ENCODE measurements around the gene KCTD17.

KCTD17 gene

GRCh38 chr22:37020192-37020479 lies 31.4 kb upstream of the KCTD17 start:
- DNase-seq (ENCODE audit: low read depth in 2 of 2, low spot score in 1 of 2), result no peak

- no peak for DNase-seq (ENCODE audit: low read depth in 2 of 2, low spot score in 1 of 2)
These were observed 30.5 kb upstream of the KCTD17 start for GRCh38 chr22:37021041-37021440.

DNA sequence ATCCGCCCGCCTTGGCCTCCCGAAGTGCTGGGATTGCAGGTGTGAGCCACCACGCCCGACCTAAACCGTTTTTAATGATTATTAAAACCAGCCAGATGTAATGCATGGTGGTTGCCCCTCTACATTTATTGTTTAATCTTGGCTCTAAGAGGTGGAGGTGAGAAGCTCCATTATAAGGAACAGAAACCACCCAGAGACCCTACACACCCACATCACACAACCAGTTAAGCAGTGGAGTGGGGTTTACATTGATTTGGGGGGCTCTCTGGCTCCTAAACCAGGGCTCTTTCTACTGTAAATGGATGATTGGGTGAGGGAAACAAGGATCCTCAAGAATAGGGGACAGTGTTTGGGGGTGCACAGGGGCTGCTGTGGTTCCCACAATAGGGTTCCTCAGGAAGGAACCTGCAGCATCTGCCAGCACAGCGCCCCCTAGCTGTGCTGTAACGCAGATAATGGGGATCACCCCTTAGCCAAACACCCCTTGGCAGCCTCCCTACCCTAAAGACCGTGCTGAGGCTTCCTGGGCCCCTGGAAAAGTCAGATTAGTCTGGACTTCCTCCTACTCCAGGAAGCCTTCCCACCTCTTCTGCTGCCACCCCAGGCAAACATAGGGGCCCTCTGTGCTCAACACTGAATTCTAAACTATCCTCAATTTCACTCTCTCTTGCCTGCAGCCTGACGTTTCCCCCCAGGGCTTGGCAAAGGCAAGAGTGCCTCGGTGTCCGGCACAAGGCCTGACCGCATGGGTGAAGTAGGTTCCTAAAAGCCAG lies 29.6 kb upstream of the KCTD17 start:
- DNase-seq (ENCODE audit: low read depth in 2 of 2, low spot score in 1 of 2), result peak in 1 of 2 donors; percentile 36

GRCh38 chr22:37022483-37023337 lies 28.8 kb upstream of the KCTD17 start:
- DNase-seq (ENCODE audit: low read depth in 2 of 2, low spot score in 1 of 2), result no peak

DNA sequence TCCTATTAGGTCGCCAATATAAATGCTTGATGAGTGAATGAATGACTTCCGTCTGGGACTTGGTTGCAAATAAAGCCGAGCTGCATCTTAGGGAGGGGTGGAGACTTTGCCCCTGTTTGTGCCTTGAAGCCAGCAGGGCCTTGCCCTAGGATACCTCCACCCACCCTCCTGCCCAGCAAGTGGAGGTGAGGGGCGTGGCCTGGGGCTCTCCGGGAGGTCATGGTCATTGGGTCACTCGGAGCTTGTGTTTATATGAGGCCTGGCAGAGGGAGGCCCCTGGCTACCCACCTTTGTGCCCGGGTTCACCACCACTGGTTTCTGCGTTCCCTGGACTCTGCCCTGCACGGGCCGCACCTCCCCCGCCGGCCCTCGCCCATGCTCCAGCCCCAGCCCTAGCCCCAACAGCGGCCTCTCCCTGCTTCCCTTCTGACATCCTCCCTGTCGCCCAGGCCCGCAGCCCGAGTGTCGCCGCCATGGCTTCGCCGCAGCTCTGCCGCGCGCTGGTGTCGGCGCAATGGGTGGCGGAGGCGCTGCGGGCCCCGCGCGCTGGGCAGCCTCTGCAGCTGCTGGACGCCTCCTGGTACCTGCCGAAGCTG lies 27.7 kb upstream of the KCTD17 start:
- no peak for DNase-seq (ENCODE audit: low read depth in 2 of 2, low spot score in 1 of 2)

DNA sequence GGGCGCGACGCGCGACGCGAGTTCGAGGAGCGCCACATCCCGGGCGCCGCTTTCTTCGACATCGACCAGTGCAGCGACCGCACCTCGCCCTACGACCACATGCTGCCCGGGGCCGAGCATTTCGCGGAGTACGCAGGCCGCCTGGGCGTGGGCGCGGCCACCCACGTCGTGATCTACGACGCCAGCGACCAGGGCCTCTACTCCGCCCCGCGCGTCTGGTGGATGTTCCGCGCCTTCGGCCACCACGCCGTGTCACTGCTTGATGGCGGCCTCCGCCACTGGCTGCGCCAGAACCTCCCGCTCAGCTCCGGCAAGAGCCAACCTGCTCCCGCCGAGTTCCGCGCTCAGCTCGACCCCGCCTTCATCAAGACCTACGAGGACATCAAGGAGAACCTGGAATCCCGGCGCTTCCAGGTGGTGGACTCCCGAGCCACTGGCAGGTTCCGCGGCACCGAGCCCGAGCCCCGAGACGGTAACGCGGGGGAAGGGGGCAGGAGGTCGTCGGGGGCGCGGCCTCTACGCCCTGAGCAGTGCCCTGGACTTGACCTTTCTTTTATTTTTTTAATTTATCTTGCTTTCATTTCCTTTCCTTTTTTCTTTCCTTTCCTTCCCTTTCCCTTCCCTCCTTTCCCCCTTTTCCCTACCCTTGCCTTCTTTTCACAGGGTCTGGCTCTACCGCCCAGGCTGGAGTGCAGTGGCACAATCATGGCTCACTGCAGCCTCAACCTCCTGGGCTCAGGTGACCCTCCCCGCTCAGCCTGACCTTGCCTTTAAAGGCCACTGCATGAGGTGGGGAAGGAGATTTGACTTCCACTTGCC lies 27.0 kb upstream of the KCTD17 start:
- no peak for DNase-seq (ENCODE audit: low read depth in 2 of 2, low spot score in 1 of 2)

- DNase-seq (ENCODE audit: low read depth in 2 of 2, low spot score in 1 of 2), result no peak
These were observed 26.0 kb upstream of the KCTD17 start for GRCh38 chr22:37025500-37026070.

- DNase-seq (ENCODE audit: low read depth in 2 of 2, low spot score in 1 of 2), result no peak
These were observed 25.2 kb upstream of the KCTD17 start for GRCh38 chr22:37026325-37026724.

GRCh38 chr22:37027556-37027955 lies 24.0 kb upstream of the KCTD17 start:
- no peak for DNase-seq (ENCODE audit: low read depth in 2 of 2, low spot score in 1 of 2)

DNA sequence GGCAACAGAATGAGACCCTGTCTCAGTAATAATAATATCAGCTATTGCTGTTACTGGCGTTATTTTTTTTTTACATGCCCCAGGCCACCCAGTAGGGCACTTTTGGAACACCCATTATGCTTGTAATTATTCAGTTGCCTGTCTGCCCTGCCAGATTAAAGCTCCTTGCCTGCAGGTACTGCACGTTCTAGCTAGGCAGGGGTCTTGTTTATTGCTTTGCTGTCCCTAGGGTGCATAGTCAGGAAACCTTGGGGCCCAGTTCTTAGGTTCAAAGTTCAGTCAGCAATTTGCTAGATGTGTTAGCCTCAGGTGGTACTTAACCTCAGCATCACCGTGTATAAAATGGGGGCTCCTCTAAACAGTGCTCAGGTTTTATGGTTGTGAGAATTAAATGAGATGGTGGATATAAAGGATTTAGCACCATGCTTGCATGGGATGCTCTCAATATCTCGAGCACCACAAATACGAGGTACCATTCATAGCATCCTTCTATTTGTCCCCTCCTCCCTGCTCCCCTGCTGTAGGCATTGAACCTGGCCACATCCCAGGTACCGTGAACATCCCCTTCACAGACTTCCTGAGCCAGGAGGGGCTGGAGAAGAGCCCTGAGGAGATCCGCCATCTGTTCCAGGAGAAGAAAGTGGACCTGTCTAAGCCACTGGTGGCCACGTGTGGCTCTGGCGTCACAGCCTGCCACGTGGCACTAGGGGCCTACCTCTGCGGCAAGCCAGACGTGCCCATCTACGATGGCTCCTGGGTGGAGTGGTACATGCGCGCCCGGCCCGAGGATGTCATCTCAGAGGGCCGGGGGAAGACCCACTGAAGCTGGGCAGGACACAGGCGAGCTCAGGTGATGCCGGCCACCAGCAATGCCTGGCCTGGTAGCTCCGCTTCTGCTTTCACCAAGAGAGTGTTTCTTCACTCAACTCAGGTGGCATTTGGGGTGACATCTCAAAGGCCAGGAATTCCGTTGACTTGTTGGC lies 22.6 kb upstream of the KCTD17 start:
- DNase-seq (ENCODE audit: low read depth in 2 of 2, low spot score in 1 of 2), result no peak

DNA sequence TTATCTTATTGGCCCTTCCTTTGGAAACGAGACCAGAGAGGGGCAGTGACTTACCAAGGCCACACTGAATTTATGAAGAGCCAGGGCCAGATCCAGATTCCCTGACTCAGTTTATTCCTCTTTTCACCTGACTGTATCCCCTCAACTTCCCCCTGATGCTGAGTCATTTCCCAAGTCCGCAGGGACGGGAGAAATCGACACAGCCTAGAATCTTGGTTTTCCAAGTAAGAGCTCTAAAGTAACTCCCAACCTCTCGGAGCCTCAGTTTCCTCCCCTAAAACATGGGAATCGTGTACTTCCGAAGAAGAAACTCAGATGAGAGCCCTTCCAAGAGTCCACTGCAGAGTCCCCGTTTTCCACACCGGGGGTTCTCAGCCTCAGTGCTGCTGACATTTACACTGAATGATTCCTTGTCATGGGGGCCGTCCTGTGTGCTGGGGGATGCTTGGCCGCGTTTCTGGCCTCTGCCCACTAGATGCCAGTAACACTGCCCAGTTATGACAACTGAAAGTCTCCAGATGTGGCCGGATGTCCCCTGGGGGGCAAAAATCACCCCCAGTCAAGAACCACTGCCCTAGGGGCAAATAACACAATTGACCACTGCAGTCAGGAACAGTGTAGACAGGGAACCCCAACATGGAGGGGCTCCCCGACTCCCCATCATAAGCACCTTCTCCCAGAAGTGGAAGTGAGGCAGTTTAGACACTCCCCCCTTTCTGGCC lies 20.8 kb upstream of the KCTD17 start:
- DNase-seq (ENCODE audit: low read depth in 2 of 2, low spot score in 1 of 2), result no peak

DNA sequence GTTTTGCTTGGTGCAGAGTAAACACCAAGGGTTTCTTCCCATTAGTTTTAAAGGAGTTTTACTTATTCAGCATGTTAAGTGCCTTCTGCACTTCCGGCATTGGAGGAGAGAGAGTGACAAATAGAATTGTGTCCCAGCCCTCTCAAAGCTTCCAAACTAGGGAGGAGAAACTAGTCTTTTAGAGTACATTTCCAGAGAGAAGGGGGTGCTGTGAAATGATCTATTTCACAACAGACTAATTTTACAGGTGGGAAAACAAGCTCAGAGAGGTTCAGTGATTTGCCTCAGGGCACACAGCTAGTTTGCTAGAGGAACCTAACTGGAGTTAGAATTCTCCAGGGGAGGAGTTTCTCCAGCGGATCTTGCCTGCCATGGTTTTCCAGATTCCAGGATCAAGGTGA lies 19.4 kb upstream of the KCTD17 start:
- no peak for DNase-seq (ENCODE audit: low read depth in 2 of 2, low spot score in 1 of 2)

- DNase-seq (ENCODE audit: low read depth in 2 of 2, low spot score in 1 of 2), result no peak
These were observed 18.7 kb upstream of the KCTD17 start for GRCh38 chr22:37032535-37033460.

- DNase-seq (ENCODE audit: low read depth in 2 of 2, low spot score in 1 of 2), result no peak
These were observed 17.7 kb upstream of the KCTD17 start for GRCh38 chr22:37033605-37034430.

- DNase-seq (ENCODE audit: low read depth in 2 of 2, low spot score in 1 of 2), result no peak
These were observed 14.7 kb upstream of the KCTD17 start for GRCh38 chr22:37036655-37037377.

GRCh38 chr22:37037669-37038068 lies 13.9 kb upstream of the KCTD17 start:
- DNase-seq (ENCODE audit: low read depth in 2 of 2, low spot score in 1 of 2), result no peak

DNA sequence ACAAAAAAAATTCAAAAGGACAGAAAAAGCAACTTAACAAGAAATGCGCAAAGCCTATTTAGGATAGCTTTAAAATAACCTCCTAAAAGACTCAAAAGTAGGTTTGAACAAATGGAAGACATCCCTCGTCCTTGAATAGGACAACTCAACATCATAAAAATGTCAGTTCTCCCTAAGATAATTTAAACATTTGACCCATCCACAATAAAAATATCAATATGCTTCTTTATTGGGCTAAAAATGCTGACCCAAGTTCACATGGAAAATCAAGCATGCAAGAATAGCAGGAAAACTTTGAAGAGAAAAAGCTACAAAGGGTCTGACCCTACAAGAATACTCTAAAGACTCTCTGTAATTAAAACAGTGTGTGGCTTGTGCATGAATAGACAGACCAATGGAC lies 12.1 kb upstream of the KCTD17 start:
- no peak for DNase-seq (ENCODE audit: low read depth in 2 of 2, low spot score in 1 of 2)
